Measurements from ENCODE around the gene MGLL.

Gene MGLL

DNA sequence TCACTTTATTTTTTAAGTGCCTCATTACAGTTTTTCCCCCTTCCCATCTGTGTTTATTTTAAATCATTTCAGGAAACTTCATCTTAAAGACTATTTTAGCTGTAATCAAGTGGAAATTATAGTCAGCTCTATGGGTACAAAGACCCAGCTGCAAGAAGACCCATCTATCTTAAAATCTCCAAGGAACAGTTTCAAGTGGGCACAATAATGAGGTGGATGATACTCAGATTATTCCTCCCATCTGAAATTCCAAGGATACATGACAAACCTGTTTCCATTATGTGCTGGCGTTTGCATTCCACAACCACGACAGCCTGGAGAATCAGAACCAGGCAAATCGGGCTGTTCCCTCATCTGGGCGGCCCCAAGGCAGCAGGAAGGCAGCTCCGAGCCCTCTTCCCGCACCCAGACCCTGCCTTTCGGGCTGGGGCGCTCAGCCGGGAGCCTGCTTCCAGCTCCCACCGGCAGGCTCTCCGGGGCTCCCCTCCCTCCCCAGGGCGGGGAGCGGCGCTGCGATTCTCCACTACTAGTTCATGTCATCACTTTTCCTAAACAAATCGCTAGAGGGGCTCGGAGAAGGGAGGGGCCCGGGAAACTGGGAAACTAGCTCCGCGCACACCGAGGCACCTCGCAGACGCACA, at the start of gene MGLL:
Gene MGLL, minus strand, starts transcription at position 475 of the 641 bp plus-strand sequence. Its CDS starts 197 bp downstream, at position 278.
- DNase-seq: no peak

GRCh38 chr3:127870156-127870555, 47.8 kb upstream of the MGLL start:
- no peak for DNase-seq

- no peak for DNase-seq
These were observed 45.7 kb upstream of the MGLL start for GRCh38 chr3:127867986-127868385.

- DNase-seq: no peak
These were observed 45.1 kb upstream of the MGLL start for GRCh38 chr3:127867412-127867811.

DNA sequence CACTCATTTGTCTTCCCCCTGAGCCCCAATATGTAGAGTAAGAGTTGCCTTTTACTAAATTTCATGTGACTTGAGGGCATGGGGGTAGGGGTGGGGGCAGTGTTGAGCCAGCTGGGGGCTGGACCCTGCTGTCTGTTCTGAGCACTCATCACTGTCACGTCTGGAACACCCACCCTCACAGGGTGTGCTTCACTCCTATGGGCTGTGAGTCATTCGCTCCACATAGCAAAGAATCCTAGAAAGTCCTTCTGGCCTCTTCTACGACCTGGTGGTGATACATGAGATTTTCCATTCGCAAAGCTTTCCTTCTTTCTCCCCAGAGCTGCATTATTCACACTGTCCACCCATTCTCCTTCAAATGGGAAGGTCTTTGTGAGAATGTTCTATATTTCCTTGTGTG, 43.6 kb upstream of the MGLL start:
- DNase-seq: no peak

GRCh38 chr3:127860211-127860696, 37.9 kb upstream of the MGLL start:
- DNase-seq: no peak

DNA sequence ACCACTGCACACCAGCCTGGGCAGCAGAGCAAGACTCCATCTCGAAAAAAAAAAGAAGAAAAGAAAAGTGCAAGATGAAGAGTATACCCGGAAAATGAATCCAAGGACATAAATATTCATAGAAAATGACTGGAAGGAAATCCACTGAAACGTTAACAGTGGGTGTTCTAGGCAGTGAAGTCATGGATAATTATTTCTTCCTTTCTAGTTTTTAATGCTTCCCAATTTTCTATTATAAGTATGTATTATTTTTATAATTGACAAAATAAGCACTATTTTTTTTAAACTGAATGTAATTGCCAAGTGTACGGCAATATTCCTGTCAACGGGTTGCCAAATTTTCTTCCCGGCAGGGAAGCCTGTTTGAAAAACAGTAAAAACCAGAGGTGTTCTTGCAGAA, 37.4 kb upstream of the MGLL start:
- no peak for DNase-seq

GRCh38 chr3:127858937-127859336, 36.6 kb upstream of the MGLL start:
- no peak for DNase-seq

DNA sequence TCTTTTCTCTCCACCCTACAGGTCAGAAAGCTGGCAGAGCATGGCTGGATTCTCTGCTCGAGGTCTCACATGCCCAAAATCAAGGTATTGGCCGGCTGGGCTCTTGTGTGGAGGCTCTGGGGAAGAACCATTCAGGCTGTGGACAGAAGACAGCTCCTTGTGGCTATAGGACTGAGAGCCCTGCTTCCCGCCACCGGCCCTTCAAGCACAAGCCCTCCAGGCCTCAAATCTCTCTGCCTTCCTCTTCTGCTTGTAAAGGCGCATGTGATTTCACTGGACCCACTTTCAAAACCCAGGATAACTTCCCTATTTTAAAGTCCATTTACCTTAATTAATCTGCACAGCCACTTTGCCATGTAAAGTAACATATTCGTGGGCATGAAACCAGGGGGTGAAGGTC, 36.2 kb upstream of the MGLL start:
- DNase-seq: no peak

DNA sequence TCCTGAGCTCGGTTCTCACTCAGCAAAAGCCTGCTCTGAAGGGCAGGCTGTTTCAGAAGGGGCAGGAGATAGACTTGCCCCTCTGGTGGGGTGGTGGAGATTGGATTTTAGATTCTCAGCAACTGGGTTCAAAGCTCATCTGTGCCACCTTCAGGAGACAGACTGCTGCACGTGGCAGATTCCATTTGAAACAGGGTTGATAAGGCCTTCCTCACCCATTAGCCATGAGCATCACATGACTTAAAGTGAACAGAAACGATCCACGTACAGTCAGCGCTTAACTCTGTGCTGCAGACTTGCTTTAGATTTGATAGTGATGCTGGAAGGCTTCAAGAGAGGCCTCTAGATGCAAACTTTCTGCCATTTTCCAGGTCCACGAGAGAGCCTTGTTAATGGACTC, 35.0 kb upstream of the MGLL start:
- no peak for DNase-seq

- DNase-seq: no peak
These were observed 34.5 kb upstream of the MGLL start for GRCh38 chr3:127856801-127857200.

DNA sequence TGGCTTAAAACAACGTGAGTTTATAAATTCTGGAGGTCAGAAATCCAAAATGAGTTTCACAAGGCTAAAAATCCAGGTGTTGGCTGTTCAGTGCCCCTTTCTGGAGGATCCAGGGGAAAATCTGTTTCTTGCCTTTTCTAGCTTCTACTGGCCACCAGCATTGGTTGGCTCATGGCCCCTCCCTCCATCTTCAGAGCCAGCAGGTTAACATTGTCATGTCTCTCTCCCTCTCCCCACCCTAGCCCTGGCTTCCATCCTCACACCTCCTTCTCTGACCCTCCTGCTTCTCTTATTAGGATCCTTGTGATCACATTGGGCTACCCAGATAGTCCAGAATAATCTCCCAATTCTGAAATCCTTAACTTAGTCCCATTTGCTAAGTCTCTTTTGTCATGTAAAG, 32.9 kb upstream of the MGLL start:
- DNase-seq: no peak

GRCh38 chr3:127853681-127854080, 31.4 kb upstream of the MGLL start:
- DNase-seq: no peak

GRCh38 chr3:127851899-127852298, 29.6 kb upstream of the MGLL start:
- no peak for DNase-seq

GRCh38 chr3:127849368-127849767, 27.1 kb upstream of the MGLL start:
- DNase-seq: no peak

DNA sequence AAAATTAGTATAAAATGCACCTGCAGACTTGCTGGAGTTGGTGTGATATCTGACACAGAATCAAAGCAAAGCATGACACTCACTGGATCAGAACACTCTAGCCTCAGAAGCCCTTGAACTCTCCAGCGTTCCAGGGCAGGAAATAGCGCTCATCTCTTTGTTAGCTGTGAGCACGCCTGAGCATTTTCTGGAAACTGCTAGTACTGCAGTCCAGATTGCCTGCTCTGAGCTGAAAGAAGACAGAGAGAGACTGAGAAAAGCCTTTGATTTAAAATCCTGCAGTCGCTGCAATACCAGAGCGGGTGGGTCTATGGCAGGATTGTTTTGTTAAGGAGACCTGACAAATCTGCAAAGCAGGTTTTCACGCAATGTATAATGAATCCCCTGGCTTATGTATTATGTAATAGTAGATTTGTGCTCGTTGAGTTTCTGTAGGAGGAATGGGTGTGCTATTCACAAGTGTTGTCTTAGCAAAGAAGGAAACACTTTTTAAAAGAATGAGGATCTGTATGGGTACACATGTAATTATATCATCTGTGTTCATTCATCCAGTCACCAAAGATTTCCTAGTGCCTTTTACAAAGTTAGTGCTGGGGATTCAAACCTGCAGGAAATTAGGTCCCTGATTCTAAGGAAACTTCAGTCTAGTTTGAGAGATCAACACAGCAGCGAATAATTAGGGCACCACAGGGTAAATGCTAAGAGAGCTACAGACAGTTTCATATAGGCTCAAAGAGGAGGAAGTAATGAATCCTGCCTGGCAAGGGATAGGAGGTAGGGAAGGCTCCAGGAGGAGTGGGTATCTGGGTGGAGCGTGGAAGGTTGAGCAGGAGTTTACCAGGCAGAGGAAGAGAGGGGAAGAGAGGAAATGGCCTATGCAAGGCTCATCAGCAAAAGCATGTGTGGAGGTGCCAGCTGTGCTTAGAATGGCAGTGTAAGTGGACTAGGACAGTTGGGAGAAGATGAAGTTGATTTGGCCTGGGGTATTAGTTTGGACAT, 26.1 kb upstream of the MGLL start:
- DNase-seq: no peak

DNA sequence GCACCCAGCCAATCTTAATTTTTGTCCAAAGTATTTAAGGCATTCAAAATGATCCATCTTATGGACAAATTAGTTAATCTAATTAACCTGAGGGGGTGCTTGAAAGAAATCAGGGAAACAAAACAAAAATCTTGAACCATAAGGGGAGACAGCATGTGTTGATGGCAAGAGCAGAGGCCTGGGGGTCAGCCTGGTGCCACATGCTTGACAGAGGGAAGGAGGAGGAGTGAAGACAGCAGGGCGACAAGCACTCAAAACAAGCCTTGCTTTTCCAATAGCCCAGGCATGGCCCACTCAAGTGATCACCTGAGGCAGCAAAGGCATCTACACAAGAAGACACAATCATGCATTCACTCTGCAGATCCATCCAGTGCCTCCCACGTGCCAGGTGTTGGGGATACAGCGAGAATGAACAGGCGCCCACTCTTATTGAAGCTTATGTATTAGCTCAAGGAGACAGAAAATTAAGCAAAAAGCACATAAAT, 25.0 kb upstream of the MGLL start:
- no peak for DNase-seq

GRCh38 chr3:127846576-127846975, 24.3 kb upstream of the MGLL start:
- no peak for DNase-seq

GRCh38 chr3:127844326-127844942, 22.1 kb upstream of the MGLL start:
- DNase-seq: no peak

DNA sequence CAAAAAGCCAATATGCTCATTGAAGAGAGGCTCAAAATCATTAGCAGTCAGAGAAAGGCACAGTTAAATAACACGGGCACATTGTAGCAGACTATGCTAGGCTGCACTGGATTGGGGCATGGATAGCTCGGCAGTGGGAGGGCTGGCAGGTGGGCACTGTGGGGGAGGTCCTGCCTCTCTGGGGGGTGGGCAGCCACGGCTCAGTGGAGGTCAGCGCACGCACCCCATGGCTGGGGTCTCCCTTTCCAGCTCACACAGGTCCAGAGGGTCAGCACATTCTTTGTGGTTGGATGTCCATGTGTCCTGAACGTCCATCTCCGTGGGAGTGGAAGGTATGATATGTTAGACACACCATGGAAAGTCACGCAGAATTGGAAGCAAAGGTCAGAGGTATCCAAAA, 18.4 kb upstream of the MGLL start:
- DNase-seq: no peak

DNA sequence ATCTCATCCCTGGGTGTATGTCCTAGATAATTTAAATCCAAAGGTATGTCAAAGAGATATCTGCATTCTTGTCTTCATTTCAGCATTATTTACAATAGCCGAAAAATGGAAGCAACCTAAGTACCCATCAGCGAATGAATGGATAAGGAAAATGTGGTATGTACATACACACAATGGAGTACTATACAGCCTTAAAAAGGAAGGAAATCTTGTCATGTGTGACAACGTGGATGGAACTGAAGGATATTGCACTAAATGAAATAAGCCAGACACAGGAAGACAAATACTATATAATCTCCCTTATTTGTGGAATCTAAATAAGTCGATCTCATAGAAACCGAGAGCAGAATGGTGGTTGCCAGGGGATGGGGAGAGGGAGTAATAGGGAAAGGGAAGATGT, 16.8 kb upstream of the MGLL start:
- DNase-seq: no peak

- DNase-seq: no peak
These were observed 13.9 kb upstream of the MGLL start for GRCh38 chr3:127835993-127836882.
